ENCODE results near the gene DNAJB11. TPM values are rescaled to one million over a fixed set of nuclear protein-coding genes. Genes with fewer than 3 reads are reported as not detected.

The DNAJB11 gene
- polyA plus RNA-seq, 2 of the 4 experiments (the other 2 are of a cell fraction) = 55.2 to 61.9 TPM

DNA sequence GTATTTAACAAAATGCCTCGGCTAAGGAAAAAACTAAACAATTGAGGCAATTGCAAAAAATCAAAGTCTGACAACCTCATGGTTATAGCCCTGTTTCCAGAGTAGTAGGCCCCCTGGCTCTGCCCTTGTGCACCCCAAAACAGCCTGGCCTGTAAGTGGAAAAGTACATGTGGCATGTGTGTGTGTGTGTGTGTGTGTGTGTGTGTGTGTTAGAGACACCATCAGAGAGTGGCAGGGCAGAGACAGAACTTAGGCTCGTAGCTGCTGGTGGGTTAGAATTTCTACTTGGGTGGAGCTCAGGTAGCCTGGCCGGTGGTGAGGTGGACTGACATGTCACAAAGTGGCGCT is 28.2 kb downstream of the DNAJB11 start (continued):
- TF ChIP-seq ZNF302 (CRISPR knock-in tag; IDR thresholded peaks at IDR 0.05) = no peak

DNA sequence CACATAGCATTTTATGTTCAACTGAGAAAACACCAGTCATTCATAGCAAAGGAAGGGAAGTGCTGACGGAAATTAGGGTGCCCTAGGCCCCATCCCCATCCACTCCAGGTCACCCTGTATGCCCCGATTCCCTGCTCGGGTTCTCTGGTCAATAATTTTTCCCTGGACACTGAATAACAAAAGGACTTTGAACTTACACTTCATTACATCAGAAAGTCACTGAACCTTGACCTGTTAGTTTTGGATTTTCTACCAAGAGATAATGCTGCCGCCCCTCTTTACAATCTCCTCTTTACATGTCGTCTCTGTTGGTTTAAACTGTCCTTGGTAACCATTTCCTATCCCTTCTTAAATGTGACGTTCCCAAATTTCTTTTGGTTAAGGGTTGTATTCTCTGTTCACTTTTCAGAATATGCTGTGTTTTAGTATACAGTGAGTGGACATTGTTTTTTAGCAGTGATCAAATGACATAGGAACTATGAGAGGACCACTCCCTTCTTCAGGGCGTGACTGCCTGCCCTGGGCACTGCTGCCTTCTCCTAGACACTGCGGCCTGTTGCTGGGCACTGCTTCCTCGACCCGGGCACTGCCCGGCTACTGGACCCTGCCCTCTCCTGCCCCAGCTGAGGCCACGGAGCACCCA is 28.7 kb downstream of the DNAJB11 start:
- H3K4me2 ChIP-seq = peak overlapping the region; percentile 30; the same call in 1 of the 3 replicates
- no peak overlapping the region for H3K4me3 ChIP-seq
- H3K4me1 ChIP-seq = peaks cover 17% of the 10 kb centered on the region; the same call in 2 of the 3 replicates
- DNase-seq (ENCODE audit: low read depth in 1 of 2, low spot score in 1 of 2) (no peak), FAIRE-seq (no peak), ATAC-seq (no peak)
- TF ChIP-seq, protein P1, sequence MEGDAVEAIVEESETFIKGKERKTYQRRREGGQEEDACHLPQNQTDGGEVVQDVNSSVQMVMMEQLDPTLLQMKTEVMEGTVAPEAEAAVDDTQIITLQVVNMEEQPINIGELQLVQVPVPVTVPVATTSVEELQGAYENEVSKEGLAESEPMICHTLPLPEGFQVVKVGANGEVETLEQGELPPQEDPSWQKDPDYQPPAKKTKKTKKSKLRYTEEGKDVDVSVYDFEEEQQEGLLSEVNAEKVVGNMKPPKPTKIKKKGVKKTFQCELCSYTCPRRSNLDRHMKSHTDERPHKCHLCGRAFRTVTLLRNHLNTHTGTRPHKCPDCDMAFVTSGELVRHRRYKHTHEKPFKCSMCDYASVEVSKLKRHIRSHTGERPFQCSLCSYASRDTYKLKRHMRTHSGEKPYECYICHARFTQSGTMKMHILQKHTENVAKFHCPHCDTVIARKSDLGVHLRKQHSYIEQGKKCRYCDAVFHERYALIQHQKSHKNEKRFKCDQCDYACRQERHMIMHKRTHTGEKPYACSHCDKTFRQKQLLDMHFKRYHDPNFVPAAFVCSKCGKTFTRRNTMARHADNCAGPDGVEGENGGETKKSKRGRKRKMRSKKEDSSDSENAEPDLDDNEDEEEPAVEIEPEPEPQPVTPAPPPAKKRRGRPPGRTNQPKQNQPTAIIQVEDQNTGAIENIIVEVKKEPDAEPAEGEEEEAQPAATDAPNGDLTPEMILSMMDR (IDR thresholded peaks at IDR 0.05) = no peak
- TF ChIP-seq, protein P2, sequence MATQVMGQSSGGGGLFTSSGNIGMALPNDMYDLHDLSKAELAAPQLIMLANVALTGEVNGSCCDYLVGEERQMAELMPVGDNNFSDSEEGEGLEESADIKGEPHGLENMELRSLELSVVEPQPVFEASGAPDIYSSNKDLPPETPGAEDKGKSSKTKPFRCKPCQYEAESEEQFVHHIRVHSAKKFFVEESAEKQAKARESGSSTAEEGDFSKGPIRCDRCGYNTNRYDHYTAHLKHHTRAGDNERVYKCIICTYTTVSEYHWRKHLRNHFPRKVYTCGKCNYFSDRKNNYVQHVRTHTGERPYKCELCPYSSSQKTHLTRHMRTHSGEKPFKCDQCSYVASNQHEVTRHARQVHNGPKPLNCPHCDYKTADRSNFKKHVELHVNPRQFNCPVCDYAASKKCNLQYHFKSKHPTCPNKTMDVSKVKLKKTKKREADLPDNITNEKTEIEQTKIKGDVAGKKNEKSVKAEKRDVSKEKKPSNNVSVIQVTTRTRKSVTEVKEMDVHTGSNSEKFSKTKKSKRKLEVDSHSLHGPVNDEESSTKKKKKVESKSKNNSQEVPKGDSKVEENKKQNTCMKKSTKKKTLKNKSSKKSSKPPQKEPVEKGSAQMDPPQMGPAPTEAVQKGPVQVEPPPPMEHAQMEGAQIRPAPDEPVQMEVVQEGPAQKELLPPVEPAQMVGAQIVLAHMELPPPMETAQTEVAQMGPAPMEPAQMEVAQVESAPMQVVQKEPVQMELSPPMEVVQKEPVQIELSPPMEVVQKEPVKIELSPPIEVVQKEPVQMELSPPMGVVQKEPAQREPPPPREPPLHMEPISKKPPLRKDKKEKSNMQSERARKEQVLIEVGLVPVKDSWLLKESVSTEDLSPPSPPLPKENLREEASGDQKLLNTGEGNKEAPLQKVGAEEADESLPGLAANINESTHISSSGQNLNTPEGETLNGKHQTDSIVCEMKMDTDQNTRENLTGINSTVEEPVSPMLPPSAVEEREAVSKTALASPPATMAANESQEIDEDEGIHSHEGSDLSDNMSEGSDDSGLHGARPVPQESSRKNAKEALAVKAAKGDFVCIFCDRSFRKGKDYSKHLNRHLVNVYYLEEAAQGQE (IDR thresholded peaks at IDR 0.05) = no peak
- TF ChIP-seq HEYL (CRISPR knock-in tag; IDR thresholded peaks at IDR 0.05) (no peak), ZSCAN20 (CRISPR knock-in tag; IDR thresholded peaks at IDR 0.05) (no peak), EHMT2 (IDR thresholded peaks at IDR 0.05; ENCODE audit: low read depth) (no peak), FOSB (CRISPR knock-in tag; IDR thresholded peaks at IDR 0.05) (no peak), GATA3 (IDR thresholded peaks at IDR 0.05; ENCODE audit: borderline replicate concordance) (no peak), POLR2A (IDR thresholded peaks at IDR 0.05; ENCODE audit: low read length) (no peak), HOXB5 (CRISPR knock-in tag; IDR thresholded peaks at IDR 0.05) (no peak), FOSL2 (IDR thresholded peaks at IDR 0.05) (no peak), FOSL2 (CRISPR knock-in tag; IDR thresholded peaks at IDR 0.05) (no peak)
- TF ChIP-seq, protein P3, sequence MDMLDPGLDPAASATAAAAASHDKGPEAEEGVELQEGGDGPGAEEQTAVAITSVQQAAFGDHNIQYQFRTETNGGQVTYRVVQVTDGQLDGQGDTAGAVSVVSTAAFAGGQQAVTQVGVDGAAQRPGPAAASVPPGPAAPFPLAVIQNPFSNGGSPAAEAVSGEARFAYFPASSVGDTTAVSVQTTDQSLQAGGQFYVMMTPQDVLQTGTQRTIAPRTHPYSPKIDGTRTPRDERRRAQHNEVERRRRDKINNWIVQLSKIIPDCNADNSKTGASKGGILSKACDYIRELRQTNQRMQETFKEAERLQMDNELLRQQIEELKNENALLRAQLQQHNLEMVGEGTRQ (IDR thresholded peaks at IDR 0.05) = no peak
- CTCF ChIA-PET = interaction anchor here (1.0 to 2.6 kb wide), 3 partner anchors 8 to 16 kb away, joined by 3 to 10 read pairs (median 6); no protein-coding TSS in a partner anchor
- H3K27ac ChIP-seq = peak overlapping the region in 1 of 2 experiments; percentile 70; a peak in 4 of 6 replicates
- 72% methylated on average over 11 of the region's 12 CpGs for WGBS (ENCODE audit: missing lambda C conversion rate)
- H3K9me3 ChIP-seq = no peaks in the 10 kb centered on the region
- POLR2A ChIA-PET = no interaction called here

DNA sequence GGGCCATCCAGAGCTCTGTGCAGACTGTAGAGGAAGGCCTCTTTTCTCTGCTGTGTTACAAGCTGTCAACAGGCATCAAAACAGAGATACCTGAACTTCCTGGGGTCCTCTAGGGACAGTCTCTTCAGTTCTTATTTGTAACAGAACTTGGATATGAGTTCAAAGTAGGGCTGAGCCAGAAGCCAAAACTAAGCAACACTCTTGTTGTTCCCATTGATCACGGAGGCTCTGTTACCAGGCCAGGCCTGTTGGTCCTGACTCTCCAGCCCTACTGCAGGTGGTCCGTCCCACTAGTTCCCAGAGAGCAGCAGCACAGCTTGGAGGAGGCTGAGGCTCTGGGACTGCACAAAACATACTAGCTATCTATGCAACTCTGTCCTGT is 29.3 kb downstream of the DNAJB11 start:
- 44% methylated on average over 2 of the region's 2 CpGs for WGBS (ENCODE audit: missing lambda C conversion rate)
- TF ChIP-seq MAZ (IDR thresholded peaks at IDR 0.05; ENCODE audit: borderline replicate concordance, low read depth, low read length) (no peak), EP300 (IDR thresholded peaks at IDR 0.05) (no peak), NFE2L2 (conservative IDR thresholded peaks at IDR 0.05; ENCODE audit: low read length) (no peak), HEYL (CRISPR knock-in tag; IDR thresholded peaks at IDR 0.05) (no peak), ZFP36 (IDR thresholded peaks at IDR 0.05; ENCODE audit: borderline replicate concordance, partially characterized antibody) (no peak)
- TF ChIP-seq, protein P4, sequence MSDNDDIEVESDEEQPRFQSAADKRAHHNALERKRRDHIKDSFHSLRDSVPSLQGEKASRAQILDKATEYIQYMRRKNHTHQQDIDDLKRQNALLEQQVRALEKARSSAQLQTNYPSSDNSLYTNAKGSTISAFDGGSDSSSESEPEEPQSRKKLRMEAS (IDR thresholded peaks at IDR 0.05) = no peak
- TF ChIP-seq, protein P2 (IDR thresholded peaks at IDR 0.05) = no peak
- TF ChIP-seq, protein P5, sequence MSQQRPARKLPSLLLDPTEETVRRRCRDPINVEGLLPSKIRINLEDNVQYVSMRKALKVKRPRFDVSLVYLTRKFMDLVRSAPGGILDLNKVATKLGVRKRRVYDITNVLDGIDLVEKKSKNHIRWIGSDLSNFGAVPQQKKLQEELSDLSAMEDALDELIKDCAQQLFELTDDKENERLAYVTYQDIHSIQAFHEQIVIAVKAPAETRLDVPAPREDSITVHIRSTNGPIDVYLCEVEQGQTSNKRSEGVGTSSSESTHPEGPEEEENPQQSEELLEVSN (IDR thresholded peaks at IDR 0.05; ENCODE audit: borderline replicate concordance, low read depth) = no peak
- Histone ChIP-seq H3K9me3 (no peaks in the 10 kb centered on the region), H3K4me2 (no peak overlapping the region), H3K4me3 (no peak overlapping the region), H3K27ac (peak overlapping the region in 1 of 2 experiments; percentile 70; a peak in 3 of 6 replicates), H3K4me1 (peaks cover 17% of the 10 kb centered on the region; the same call in 2 of the 3 replicates)
- ChIA-PET POLR2A (interaction anchor here (0.8 kb wide), 1 partner anchor 10 kb away, joined by 3 read pairs; no protein-coding TSS in a partner anchor), CTCF (interaction anchor here (0.6 to 2.6 kb wide), 5 partner anchors 9 to 17 kb away, joined by 3 to 10 read pairs (median 6); no protein-coding TSS in a partner anchor)
- DNase-seq (ENCODE audit: low read depth in 1 of 2, low spot score in 1 of 2) = no peak
- no peak for FAIRE-seq
- ATAC-seq = no peak
